Mesenchymal stem cell (in vitro differentiated cells and primary cell): ENCODE results near the gene ULK4.
A peak's percentile ranks its signal among the peaks of the same experiment; 100 is the strongest.
"Not testable (repeated sequence)": the region's sequence is repeated elsewhere in the genome, so short reads cannot be mapped to it uniquely, and the experiment has no call there.

Source experiments
- DNase-seq: peaks from one replicate; pipeline ENCODE4 v3.0.0-alpha.2; 2013
- H2AFZ ChIP-seq: one replicate; pipeline ENCODE4 v1.6.1; 2013; ENCODE audit warnings: low read depth, mild to moderate bottlenecking, control low read depth, inconsistent platforms, low read length, moderate library complexity
- H2AK5ac ChIP-seq: 2 replicates; pipeline ENCODE4 v1.6.1; 2013; ENCODE audit warnings: low read length, moderate library complexity, mild to moderate bottlenecking, inconsistent platforms; ENCODE audit not compliant: severe bottlenecking
- H2BK120ac ChIP-seq: one replicate; pipeline ENCODE4 v1.6.1; 2013; ENCODE audit warnings: low read depth, mild to moderate bottlenecking, inconsistent platforms, low read length, moderate library complexity
- H2BK12ac ChIP-seq, 2 experiments: one replicate each; pipeline ENCODE4 v1.6.1; 2013; ENCODE audit warnings: inconsistent platforms in 2 of 2, low read length in 2 of 2, mild to moderate bottlenecking in 2 of 2, moderate library complexity in 2 of 2, control low read depth in 1 of 2
- H2BK15ac ChIP-seq: one replicate; pipeline ENCODE4 v1.6.1; 2013; ENCODE audit warnings: mild to moderate bottlenecking, low read depth, inconsistent platforms; ENCODE audit not compliant: poor library complexity, severe bottlenecking
- H2BK5ac ChIP-seq: 2 replicates; pipeline ENCODE4 v1.6.1; 2013; ENCODE audit warnings: low read depth, mild to moderate bottlenecking, low read length, control low read depth, inconsistent platforms; ENCODE audit not compliant: poor library complexity, severe bottlenecking
- H3K14ac ChIP-seq, 2 experiments: one replicate each; pipeline ENCODE4 v1.6.1; 2013; ENCODE audit warnings: inconsistent platforms in 2 of 2, low read length in 2 of 2, control low read depth in 1 of 2, mild to moderate bottlenecking in 1 of 2, moderate library complexity in 1 of 2
- H3K18ac ChIP-seq, 2 experiments: one replicate each; pipeline ENCODE4 v1.6.1; 2013; ENCODE audit warnings: inconsistent platforms in 2 of 2, low read length in 2 of 2, control low read depth in 1 of 2, low read depth in 1 of 2, mild to moderate bottlenecking in 1 of 2
- H3K23ac ChIP-seq, 2 experiments: one replicate each; pipeline ENCODE4 v1.6.1; 2013; ENCODE audit warnings: inconsistent platforms in 2 of 2, low read length in 2 of 2, mild to moderate bottlenecking in 2 of 2, moderate library complexity in 2 of 2, control low read depth in 1 of 2
- H3K27ac ChIP-seq: 2 replicates; pipeline ENCODE4 v1.5.1; 2013; ENCODE audit warnings: mild to moderate bottlenecking, moderate library complexity, low read length, control low read depth, inconsistent platforms; ENCODE audit not compliant: poor library complexity, severe bottlenecking
- H3K27me3 ChIP-seq, 2 experiments: 2 replicates each; pipeline versions ENCODE4 v1.6.1 to v1.7.0; 2013; ENCODE audit warnings: low read length in 2 of 2, mild to moderate bottlenecking in 2 of 2, moderate library complexity in 2 of 2, control low read depth in 1 of 2, inconsistent platforms in 1 of 2; ENCODE audit not compliant: control insufficient read depth in 1 of 2, insufficient read depth in 1 of 2
- H3K36me3 ChIP-seq, 2 experiments: 2 replicates each; pipeline versions ENCODE4 v1.6.1 to v1.7.0; 2013; ENCODE audit warnings: low read length in 2 of 2, control low read depth in 1 of 2, inconsistent platforms in 1 of 2, low read depth in 1 of 2, mild to moderate bottlenecking in 1 of 2; ENCODE audit not compliant: insufficient read depth in 2 of 2, control insufficient read depth in 1 of 2
- H3K4ac ChIP-seq, 2 experiments: one replicate each; pipeline ENCODE4 v1.6.1; 2013; ENCODE audit warnings: inconsistent platforms in 2 of 2, low read length in 2 of 2, mild to moderate bottlenecking in 2 of 2, moderate library complexity in 2 of 2, control low read depth in 1 of 2, low read depth in 1 of 2
- H3K4me1 ChIP-seq: 2 replicates; pipeline ENCODE4 v1.6.1; 2013; ENCODE audit warnings: low read depth, low read length, control low read depth; ENCODE audit not compliant: control insufficient read depth, insufficient read depth
- H3K4me2 ChIP-seq: 2 replicates; pipeline ENCODE4 v1.6.1; 2013; ENCODE audit warnings: low read length, mild to moderate bottlenecking, inconsistent platforms; ENCODE audit not compliant: poor library complexity, severe bottlenecking
- H3K4me3 ChIP-seq, 2 experiments: 2 replicates each; pipeline versions ENCODE4 v1.5.1 to v1.7.0; 2013; ENCODE audit warnings: low read length in 2 of 2, mild to moderate bottlenecking in 2 of 2, control low read depth in 1 of 2, low read depth in 1 of 2; ENCODE audit not compliant: insufficient read depth in 1 of 2
- H3K79me1 ChIP-seq: replicated peaks from 2 replicates; pipeline ENCODE4 v1.6.1; 2013; ENCODE audit warnings: mild to moderate bottlenecking, control low read depth, low read length, inconsistent platforms; ENCODE audit not compliant: poor library complexity, severe bottlenecking
- H3K9ac ChIP-seq: 2 replicates; pipeline ENCODE4 v1.7.0; 2013; ENCODE audit warnings: mild to moderate bottlenecking, low read length, moderate library complexity
- H3K9me3 ChIP-seq: 2 replicates; pipeline ENCODE4 v1.7.0; 2013; ENCODE audit warnings: mild to moderate bottlenecking, low read length; ENCODE audit not compliant: control insufficient read depth
- H4K8ac ChIP-seq: one replicate; pipeline ENCODE4 v1.6.1; 2013; ENCODE audit warnings: inconsistent platforms, mild to moderate bottlenecking, low read length, moderate library complexity
- H4K91ac ChIP-seq: one replicate; pipeline ENCODE4 v1.6.1; 2013; ENCODE audit warnings: mild to moderate bottlenecking, low read length, inconsistent platforms
- WGBS: methylation state at CpG from one replicate; pipeline ENCODE4 v1.1.7; 2013; ENCODE audit warnings: mixed read lengths; 5-methylcytosine and 5-hydroxymethylcytosine counted together

Gene ULK4

DNA sequence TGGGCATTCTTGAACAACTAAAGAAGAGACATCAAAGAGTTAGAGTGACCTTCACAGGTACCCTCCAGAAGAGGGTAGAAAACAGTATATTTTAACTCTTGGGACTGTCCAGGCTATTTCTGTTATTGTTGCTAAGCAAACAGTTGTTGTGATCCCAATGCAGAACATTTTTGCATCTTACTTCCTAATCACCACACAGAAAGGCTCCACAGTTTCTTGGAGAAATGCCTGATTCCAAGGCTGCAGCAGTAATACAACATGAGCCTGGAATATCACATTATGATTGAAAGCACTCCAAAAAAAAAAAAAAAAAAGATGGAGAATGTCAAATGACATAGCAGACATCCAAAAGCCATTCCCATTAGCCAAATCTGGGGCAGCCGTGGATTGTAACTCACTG lies 567.0 kb downstream of the ULK4 start:
- Histone ChIP-seq H3K27me3 (no peaks in the 10 kb centered on the region), H3K9me3 (no peaks in the 10 kb centered on the region), H3K4me2 (no peak overlapping the region), H3K4me1 (no peaks in the 10 kb centered on the region), H3K23ac (no peak overlapping the region), H3K79me1 (no peaks in the 10 kb centered on the region), H3K4ac (no peak overlapping the region), H3K27ac (no peak overlapping the region), H3K4me3 (no peak overlapping the region), H3K14ac (no peak overlapping the region), H3K36me3 (no peaks in the 10 kb centered on the region), H4K91ac (no peak overlapping the region), H4K8ac (no peak overlapping the region), H2AK5ac (no peak overlapping the region), H3K18ac (no peak overlapping the region), H2BK15ac (no peak overlapping the region), H3K9ac (no peak overlapping the region), H2BK5ac (no peak overlapping the region), H2AFZ (no peak overlapping the region), H2BK12ac (no peak overlapping the region), H2BK120ac (no peak overlapping the region)
- 86% methylated on average over 1 of the region's 1 CpG for WGBS
- DNase-seq, result no peak

DNA sequence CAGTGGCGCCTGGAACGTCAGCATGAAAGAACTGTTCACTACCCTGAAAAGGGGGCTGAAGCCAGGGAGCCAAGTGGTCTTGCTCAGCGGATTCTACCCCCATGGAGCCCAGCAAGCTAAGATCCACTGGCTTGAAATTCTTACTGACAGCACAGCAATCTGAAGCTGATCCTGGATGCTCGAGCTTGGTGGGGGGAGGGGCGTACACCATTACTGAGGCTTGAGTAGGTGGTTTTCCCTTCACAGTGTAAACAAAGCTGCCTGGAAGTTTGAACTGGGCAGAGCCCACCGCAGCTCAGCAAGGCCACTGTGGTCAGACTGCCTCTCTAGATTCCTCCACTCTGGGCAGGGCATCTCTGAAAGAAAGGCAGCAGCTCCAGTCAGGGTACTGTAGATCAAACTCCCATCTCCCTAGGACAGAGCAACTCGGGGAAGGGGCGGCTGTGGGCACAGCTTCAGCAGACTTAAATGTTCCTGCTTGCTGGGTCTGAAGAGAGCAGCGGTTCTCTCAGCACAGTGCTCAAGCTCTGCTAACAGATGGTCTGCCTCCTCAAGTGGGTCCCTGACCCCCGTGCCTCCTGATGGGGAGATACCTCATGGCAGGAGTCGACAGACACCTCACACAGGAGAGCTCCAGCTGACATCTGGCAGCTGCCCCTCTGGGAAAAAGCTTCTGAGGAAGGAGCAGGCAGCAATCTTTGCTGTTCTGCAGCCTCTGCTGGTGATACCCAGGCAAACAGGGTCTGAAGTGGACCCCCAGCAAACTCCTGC lies 591.0 kb downstream of the ULK4 start:
- not testable (repeated sequence) for H3K4me3 ChIP-seq, H3K4ac ChIP-seq, H3K9ac ChIP-seq, H2BK5ac ChIP-seq, H3K4me1 ChIP-seq, H3K18ac ChIP-seq, H2AK5ac ChIP-seq, H2BK15ac ChIP-seq, H3K27me3 ChIP-seq, H3K36me3 ChIP-seq, H2BK120ac ChIP-seq, H3K23ac ChIP-seq, H2AFZ ChIP-seq, H3K14ac ChIP-seq, H4K91ac ChIP-seq, H3K4me2 ChIP-seq, H4K8ac ChIP-seq, H3K9me3 ChIP-seq, H3K79me1 ChIP-seq, DNase-seq, H2BK12ac ChIP-seq, H3K27ac ChIP-seq
- 48% methylated on average over 11 of the region's 11 CpGs for WGBS

DNA sequence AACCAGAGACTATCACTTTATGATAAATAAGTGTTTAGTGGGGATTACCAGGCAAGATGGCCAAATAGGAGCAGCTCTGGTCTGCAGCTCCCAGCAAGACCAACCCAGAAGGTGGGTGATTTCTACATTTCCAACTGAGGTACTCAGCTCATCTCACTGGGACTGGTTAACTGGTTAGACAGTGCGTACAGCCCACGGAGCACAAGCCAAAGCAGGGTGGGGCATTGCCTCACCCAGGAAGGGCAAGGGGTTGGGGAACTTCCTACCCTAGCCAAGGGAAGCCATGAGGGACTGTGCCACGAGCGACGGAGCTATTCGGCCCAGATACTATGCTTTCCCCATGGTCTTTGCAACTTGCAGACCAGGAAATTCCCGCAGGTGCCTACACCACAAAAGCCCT lies 591.6 kb downstream of the ULK4 start:
- Histone ChIP-seq H2BK12ac (no peak overlapping the region), H3K18ac (peak overlapping the region in 1 of 2 experiments; percentile 54), H4K8ac (no peak overlapping the region), H2BK120ac (no peak overlapping the region), H3K4ac (no peak overlapping the region), H2BK15ac (no peak overlapping the region), H3K14ac (no peak overlapping the region), H3K4me2 (no peak overlapping the region), H3K27me3 (no peaks in the 10 kb centered on the region), H3K27ac (no peak overlapping the region), H3K4me1 (peaks cover 4% of the 10 kb centered on the region), H3K9ac (no peak overlapping the region), H3K23ac (no peak overlapping the region), H3K4me3 (no peak overlapping the region), H3K9me3 (peaks cover 4% of the 10 kb centered on the region), H2BK5ac (no peak overlapping the region), H3K36me3 (no peaks in the 10 kb centered on the region), H3K79me1 (no peaks in the 10 kb centered on the region), H4K91ac (no peak overlapping the region), H2AFZ (no peak overlapping the region), H2AK5ac (no peak overlapping the region)
- DNase-seq, result no peak
- 90% methylated on average over 7 of the region's 7 CpGs for WGBS

DNA sequence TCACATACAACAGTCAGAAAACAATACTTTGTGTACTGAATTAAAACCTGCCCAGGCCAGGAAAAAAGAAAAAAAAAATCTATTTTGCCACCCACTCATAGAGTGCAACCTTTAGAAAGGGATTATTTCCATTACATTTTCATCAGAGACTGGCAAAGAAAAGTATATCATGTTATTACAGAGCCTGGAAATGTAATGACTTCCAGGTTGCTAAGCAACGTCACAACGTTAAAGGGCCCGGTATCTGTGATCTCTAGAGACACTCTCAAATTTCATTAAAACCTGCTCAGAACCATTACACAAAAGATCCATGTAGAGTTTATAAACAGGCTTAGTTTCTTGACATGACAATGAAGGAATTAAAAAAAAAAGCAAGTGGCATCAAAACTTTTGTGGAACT lies 592.1 kb downstream of the ULK4 start:
- Histone ChIP-seq H2BK120ac (no peak overlapping the region), H3K4ac (no peak overlapping the region), H3K23ac (no peak overlapping the region), H2BK12ac (no peak overlapping the region), H3K79me1 (no peaks in the 10 kb centered on the region), H3K27me3 (no peaks in the 10 kb centered on the region), H3K9ac (no peak overlapping the region), H3K9me3 (peaks cover 4% of the 10 kb centered on the region), H3K4me2 (no peak overlapping the region), H2AFZ (no peak overlapping the region), H3K14ac (no peak overlapping the region), H2AK5ac (no peak overlapping the region), H3K27ac (no peak overlapping the region), H3K36me3 (no peaks in the 10 kb centered on the region), H3K4me3 (no peak overlapping the region), H3K18ac (no peak overlapping the region), H4K8ac (no peak overlapping the region), H3K4me1 (peaks cover 4% of the 10 kb centered on the region), H2BK15ac (no peak overlapping the region), H2BK5ac (no peak overlapping the region), H4K91ac (no peak overlapping the region)
- WGBS, result 86% methylated on average over 3 of the region's 3 CpGs
- DNase-seq, result no peak
